NCI-H748 (cell line): ENCODE data around the gene FAP.
A peak's percentile ranks its signal among the peaks of the same experiment; 100 is the strongest.

ENCODE experiments used
- DNase-seq: peaks from one replicate; lab custom pipeline; 2025; ENCODE audit not compliant: unreplicated experiment; lab: John Stamatoyannopoulos, UW

The FAP gene

GRCh38 chr2:162188451-162188850, 54.8 kb downstream of the FAP start:
- no peak for DNase-seq

GRCh38 chr2:162185541-162186232, 57.6 kb downstream of the FAP start:
- DNase-seq: no peak

DNA sequence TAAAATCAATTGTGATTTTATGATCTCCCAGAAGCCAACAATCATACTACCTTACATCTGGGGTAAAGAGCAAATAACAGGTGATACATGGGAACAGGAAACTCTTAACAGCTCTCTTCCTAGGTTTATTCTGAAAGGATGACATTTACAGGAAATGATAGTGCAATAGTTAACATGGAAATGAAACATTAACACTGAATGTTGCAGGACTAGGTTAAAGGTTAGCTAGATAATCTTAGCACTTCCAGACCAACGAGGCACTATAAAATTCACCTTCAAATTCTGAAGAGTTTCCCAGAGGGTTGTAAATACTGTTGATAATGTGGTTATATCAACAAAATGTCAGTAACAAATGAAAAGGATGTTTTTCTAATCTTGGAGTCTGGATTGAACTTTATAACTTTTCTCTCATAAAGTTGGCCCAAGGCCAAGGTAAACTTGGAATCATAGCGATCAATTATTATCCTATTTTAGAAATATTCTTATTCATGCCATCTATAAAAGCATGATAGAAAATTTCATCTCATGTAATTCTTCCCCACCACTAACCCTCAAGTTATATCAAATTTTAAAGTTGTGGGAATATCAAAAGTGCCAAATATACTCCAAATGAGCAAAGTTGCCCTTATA, 58.3 kb downstream of the FAP start:
- DNase-seq: peak; percentile 25

- no peak for DNase-seq
Observed at GRCh38 chr2:162184359-162184758, 58.9 kb downstream of the FAP start.

- DNase-seq: no peak
Observed at GRCh38 chr2:162182395-162182794, 60.9 kb downstream of the FAP start.

DNA sequence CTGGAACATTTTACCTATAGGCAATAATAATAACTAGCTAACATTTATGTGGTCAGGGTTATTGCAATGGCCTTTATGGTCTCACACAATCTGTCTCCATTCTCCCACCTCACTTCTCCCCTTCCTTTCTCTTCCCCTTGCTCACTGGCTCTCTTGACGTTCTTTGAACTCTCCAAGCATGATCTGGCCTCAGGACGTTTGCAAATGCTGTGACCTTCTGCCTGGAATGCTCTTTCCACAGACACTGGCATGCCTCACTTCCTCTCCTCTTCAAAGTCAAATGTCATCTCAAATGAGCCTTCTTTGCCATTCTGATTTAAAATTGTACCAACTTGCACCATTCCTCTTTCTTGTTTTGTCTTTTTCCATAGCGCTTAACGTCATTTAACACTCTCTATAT, 65.9 kb downstream of the FAP start:
- DNase-seq: no peak

GRCh38 chr2:162175714-162176113, 67.5 kb downstream of the FAP start:
- no peak for DNase-seq

- DNase-seq: no peak
Observed at GRCh38 chr2:162174746-162175145, 68.5 kb downstream of the FAP start.

DNA sequence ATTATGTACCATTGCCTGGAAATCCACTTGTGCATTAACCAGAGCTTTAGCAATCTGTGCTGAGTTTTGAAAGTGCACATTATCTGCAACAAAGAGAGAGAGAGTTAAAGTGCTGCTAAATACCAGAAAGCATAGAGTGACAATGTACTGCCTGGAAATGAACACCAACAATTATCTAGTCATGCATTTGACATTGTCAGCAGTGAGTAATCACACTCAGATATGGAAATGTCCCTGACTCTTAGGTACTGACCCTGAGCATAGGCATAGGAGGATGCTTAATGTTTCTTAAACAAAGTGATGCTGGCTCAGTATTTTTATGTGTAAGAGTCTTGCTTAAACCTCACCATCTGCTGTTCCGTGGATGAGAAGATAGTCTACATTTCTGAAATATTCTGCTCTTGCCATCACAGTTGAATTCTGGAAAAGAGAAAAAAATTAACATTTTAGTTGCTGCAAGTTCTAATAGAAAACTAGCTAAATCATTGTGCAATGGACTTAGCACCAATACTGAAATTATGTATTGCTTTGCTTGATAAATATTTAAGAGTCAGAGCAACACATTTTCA, 70.4 kb downstream of the FAP start:
- peak; percentile 45 for DNase-seq

- no peak for DNase-seq
Observed at GRCh38 chr2:162166745-162167144, 76.5 kb downstream of the FAP start.

DNA sequence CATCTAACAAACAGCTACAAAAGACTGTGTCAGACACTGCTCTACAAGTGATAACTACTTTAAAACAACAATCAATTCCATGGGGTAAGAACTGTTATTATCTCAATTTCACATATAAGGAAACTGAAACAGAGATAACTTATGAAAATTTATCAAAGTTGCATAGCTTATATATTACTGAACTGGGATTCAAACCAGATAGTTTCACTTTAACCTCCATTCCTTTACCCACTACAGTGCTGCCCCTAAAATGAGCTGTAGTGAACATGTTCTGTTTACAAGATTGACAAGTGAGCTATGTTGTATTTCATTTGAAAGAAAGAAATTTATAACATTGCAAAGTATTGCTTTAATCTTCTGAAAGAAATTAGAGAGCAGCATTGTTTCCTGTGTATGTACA, 77.1 kb downstream of the FAP start:
- DNase-seq: no peak

GRCh38 chr2:162164802-162165201, 78.4 kb downstream of the FAP start:
- DNase-seq: no peak

GRCh38 chr2:162159446-162159845, 83.8 kb downstream of the FAP start:
- no peak for DNase-seq

GRCh38 chr2:162156149-162156548, 87.1 kb downstream of the FAP start:
- DNase-seq: no peak

- no peak for DNase-seq
Observed at GRCh38 chr2:162155093-162155492, 88.2 kb downstream of the FAP start.

- peak; percentile 66 for DNase-seq
Observed at GRCh38 chr2:162153608-162154224, 89.5 kb downstream of the FAP start.

- no peak for DNase-seq
Observed at GRCh38 chr2:162152147-162152546, 91.1 kb downstream of the FAP start, which contains the start of gene GCG. TSS of gene GCG (minus strand) at chr2:162152247. CDS start at chr2:162149178, 3,069 bp downstream.

DNA sequence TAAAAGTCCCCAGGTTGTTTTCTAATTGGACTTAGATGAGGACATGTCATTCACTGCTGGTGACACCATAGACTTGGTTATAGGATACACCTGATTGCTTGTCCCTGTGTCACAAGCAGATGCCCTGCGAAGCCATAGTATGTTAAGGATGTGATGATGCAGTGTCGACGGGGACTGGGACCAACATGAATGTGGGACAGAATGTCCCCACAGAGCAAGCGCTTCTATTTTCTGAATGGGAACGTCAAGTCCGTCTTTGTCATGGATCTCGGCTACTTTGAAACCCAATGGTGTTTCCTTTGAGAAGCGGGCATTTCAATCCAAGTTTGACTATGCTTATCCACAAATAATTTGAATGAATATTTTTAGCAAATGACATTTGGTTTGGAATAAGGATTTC, 93.3 kb downstream of the FAP start:
- DNase-seq: no peak

DNA sequence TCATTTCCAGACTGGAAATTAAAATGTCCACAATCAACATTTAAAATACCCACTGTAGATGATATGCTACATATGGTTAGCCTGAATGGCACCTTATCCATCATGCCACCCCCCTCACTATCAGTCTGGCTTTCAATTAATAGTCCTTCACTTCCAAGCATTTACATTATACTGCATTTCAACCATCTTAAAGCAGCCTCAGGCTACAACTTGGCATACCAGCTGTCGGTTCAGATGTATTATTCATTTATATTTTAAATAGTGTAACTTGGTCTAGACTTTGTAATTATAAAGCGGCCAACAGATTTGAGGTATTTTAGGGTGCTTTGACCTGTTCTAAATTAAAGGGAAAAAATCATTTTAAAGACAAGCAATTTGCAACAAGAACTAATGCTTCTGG, 93.8 kb downstream of the FAP start:
- no peak for DNase-seq

GRCh38 chr2:162148956-162149355, 94.3 kb downstream of the FAP start:
- no peak for DNase-seq

- DNase-seq: no peak
Observed at GRCh38 chr2:162143969-162144368, 99.3 kb downstream of the FAP start.

DNA sequence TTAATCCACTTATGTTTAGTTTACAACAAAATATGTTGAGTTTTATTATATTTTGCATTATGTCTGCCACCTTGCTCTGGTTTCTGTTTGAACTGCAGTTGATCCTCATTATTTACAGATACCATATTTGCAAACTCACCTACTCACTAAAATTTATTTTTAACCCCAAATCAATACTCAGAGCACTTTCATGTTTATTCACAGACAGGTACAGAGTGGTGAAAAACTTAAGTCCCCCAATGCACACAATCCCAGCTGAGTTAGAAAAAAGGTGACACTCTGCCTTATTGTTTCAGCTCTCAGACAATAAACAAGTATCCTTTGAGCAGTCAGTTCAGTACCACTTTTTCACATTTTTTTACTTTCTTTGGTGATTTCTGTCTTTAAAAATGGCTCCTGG, 104.9 kb downstream of the FAP start:
- DNase-seq: no peak
